ENCODE data around the gene NRIP2. TPM values are rescaled to one million over a fixed set of nuclear protein-coding genes. Genes with fewer than 3 reads are reported as not detected.

NRIP2 gene
- total RNA-seq, 2 experiments from 2014 or later, result not detected

- H3K9me3 ChIP-seq (ENCODE audit: low read length), result no peaks in the 10 kb centered on the region
- peaks cover 29% of the 10 kb centered on the region for H3K79me2 ChIP-seq (ENCODE audit: insufficient read depth, low read depth, low read length)
- H3K9me2 ChIP-seq (ENCODE audit: insufficient read depth, low read length), result no peaks in the 10 kb centered on the region
- H3K4me2 ChIP-seq (ENCODE audit: low read length), result peak overlapping the region; percentile 99
- BruUV-seq (replicated peaks), result no TSS peak
- intact Hi-C loops (cut with micrococcal nuclease; ENCODE audit: unreplicated experiment), result loop anchor here (1.0 kb wide), 1 partner anchor 17 kb away; the partner anchor contains the start of gene ITFG2
- POLR2A ChIA-PET, result interaction anchor here (0.6 kb wide), 1 partner anchor 79 kb away, joined by 4 read pairs; no protein-coding TSS in a partner anchor
- H3K4me1 ChIP-seq (ENCODE audit: insufficient read depth, low read length, poor library complexity, severe bottlenecking), result peaks cover 21% of the 10 kb centered on the region
- peak overlapping the region; percentile 98 for H3K4me3 ChIP-seq (ENCODE audit: low read depth, low read length, poor library complexity, severe bottlenecking)
- no peak overlapping the region; the same call in 1 of the 2 replicates for H2AFZ ChIP-seq (ENCODE audit: low read length)
- peaks cover 23% of the 10 kb centered on the region for H4K20me1 ChIP-seq (ENCODE audit: insufficient read depth, low read length)
- H3K36me3 ChIP-seq (ENCODE audit: insufficient read depth, low read length), result peaks cover 48% of the 10 kb centered on the region
- no peak for TF ChIP-seq EZH2phosphoT487 (IDR thresholded peaks at IDR 0.05; ENCODE audit: borderline replicate concordance, low read depth, low read length)
- TF ChIP-seq, protein P1, sequence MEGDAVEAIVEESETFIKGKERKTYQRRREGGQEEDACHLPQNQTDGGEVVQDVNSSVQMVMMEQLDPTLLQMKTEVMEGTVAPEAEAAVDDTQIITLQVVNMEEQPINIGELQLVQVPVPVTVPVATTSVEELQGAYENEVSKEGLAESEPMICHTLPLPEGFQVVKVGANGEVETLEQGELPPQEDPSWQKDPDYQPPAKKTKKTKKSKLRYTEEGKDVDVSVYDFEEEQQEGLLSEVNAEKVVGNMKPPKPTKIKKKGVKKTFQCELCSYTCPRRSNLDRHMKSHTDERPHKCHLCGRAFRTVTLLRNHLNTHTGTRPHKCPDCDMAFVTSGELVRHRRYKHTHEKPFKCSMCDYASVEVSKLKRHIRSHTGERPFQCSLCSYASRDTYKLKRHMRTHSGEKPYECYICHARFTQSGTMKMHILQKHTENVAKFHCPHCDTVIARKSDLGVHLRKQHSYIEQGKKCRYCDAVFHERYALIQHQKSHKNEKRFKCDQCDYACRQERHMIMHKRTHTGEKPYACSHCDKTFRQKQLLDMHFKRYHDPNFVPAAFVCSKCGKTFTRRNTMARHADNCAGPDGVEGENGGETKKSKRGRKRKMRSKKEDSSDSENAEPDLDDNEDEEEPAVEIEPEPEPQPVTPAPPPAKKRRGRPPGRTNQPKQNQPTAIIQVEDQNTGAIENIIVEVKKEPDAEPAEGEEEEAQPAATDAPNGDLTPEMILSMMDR (conservative IDR thresholded peaks at IDR 0.05; ENCODE audit: low read length), result no peak
- DNase-seq (ENCODE audit: low spot score), result peak; percentile 72
- H3K27ac ChIP-seq (ENCODE audit: low read depth, low read length, poor library complexity, severe bottlenecking), result no peak overlapping the region
- CTCF ChIA-PET (ENCODE audit: unreplicated experiment), result no interaction called here
Measured at GRCh38 chr12:2795291-2796186, 39.3 kb downstream of the NRIP2 start.

DNA sequence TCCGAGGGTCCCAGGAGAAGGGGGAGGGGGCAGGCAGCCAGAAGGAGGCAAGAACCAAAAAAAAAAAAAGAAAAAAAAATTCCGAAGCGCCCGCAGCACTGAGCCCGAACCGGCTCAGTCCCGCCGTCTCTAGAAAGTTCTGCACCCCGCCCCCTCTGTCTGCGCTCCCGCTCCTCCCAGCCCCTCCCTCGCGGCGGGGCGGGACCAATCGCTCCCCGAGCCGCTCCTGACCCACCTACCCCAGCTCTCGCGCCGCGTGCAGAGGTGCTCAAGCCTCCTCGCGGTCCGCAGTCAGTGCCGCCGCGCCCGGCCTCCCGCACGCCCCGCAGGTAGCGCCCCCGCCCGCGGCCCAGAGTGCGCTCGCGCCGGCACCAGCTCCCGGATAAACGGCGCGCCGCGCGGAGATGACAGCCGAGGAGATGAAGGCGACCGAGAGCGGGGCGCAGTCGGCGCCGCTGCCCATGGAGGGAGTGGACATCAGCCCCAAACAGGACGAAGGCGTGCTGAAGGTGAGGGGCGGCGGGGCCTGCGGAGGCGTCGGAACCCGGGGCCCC, 40.0 kb downstream of the NRIP2 start, which contains the start of gene FKBP4:
TSS of gene FKBP4 (plus strand) at position 235 of the 554 bp plus-strand sequence. CDS start at position 405, 170 bp downstream.
- Histone ChIP-seq H3K36me3 (ENCODE audit: insufficient read depth, low read length) (peaks cover 40% of the 10 kb centered on the region), H3K79me2 (ENCODE audit: insufficient read depth, low read depth, low read length) (peaks cover 29% of the 10 kb centered on the region), H3K27ac (ENCODE audit: low read depth, low read length, poor library complexity, severe bottlenecking) (no peak within 1 kb of the TSS), H3K4me1 (ENCODE audit: insufficient read depth, low read length, poor library complexity, severe bottlenecking) (peaks cover 21% of the 10 kb centered on the region), H3K9me2 (ENCODE audit: insufficient read depth, low read length) (no peaks in the 10 kb centered on the region), H3K9me3 (ENCODE audit: low read length) (no peaks in the 10 kb centered on the region), H2AFZ (ENCODE audit: low read length) (peak within 1 kb of the TSS; percentile 73), H3K4me3 (ENCODE audit: low read depth, low read length, poor library complexity, severe bottlenecking) (peak within 1 kb of the TSS; percentile 98), H3K4me2 (ENCODE audit: low read length) (peak within 1 kb of the TSS; percentile 99), H4K20me1 (ENCODE audit: insufficient read depth, low read length) (peaks cover 23% of the 10 kb centered on the region)
- CTCF ChIA-PET (ENCODE audit: unreplicated experiment), result no interaction called here
- TF ChIP-seq EZH2phosphoT487 (IDR thresholded peaks at IDR 0.05; ENCODE audit: borderline replicate concordance, low read depth, low read length), result no peak
- TF ChIP-seq, protein P1 (conservative IDR thresholded peaks at IDR 0.05; ENCODE audit: low read length), result no peak
- peak; percentile 89 for DNase-seq (ENCODE audit: low spot score)
- POLR2A ChIA-PET, result no interaction called here
- BruUV-seq (replicated peaks), result no TSS peak
- intact Hi-C loops (cut with micrococcal nuclease; ENCODE audit: unreplicated experiment), result loop anchor here (1.0 kb wide), 1 partner anchor 17 kb away; the partner anchor contains the start of gene ITFG2
